ENCODE data around the gene DEFB116.

- TF ChIP-seq CTCF (IDR thresholded peaks at IDR 0.05) = no peak
- TF ChIP-seq POLR2A (IDR thresholded peaks at IDR 0.05) = no peak
- TF ChIP-seq POLR2AphosphoS5 (IDR thresholded peaks at IDR 0.05) = no peak
Observed at GRCh38 chr20:31256959-31257358, 51.4 kb downstream of the DEFB116 start.
